ENCODE measurements around the gene ZSCAN23.

Gene ZSCAN23

GRCh38 chr6:28443112-28443773 is at the start of gene ZSCAN23:
Gene ZSCAN23 (minus strand): TSS chr6:28443491. CDS start chr6:28436266, 7,225 bp downstream.
- CTCF ChIA-PET = no interaction called here

GRCh38 chr6:28491984-28492317 is 48.7 kb upstream of the ZSCAN23 start:
- TF ChIP-seq CTCF (IDR thresholded peaks at IDR 0.05; ENCODE audit: insufficient read depth, low read length, missing control alignments) = no peak
- no peak overlapping the region for H3K4me3 ChIP-seq (ENCODE audit: low read depth, low read length)
- no peak for DNase-seq (ENCODE audit: low read depth, low spot score)
- ChIA-PET CTCF (no interaction called here), POLR2A (no interaction called here)

More at GRCh38 chr6:28443112-28443773, at the start of gene ZSCAN23:
- POLR2A ChIA-PET = no interaction called here
- TF ChIP-seq CTCF (IDR thresholded peaks at IDR 0.05; ENCODE audit: insufficient read depth, low read length, missing control alignments) = no peak
- peak; percentile 21 for DNase-seq (ENCODE audit: low read depth, low spot score)
- H3K4me3 ChIP-seq (ENCODE audit: low read depth, low read length) = peak within 1 kb of the TSS; percentile 98

GRCh38 chr6:28490205-28490890 is 47.1 kb upstream of the ZSCAN23 start:
- ChIA-PET CTCF (no interaction called here), POLR2A (no interaction called here)
- DNase-seq (ENCODE audit: low read depth, low spot score) = no peak
- H3K4me3 ChIP-seq (ENCODE audit: low read depth, low read length) = peak overlapping the region; percentile 63
- TF ChIP-seq CTCF (IDR thresholded peaks at IDR 0.05; ENCODE audit: insufficient read depth, low read length, missing control alignments) = no peak

- no peak for TF ChIP-seq CTCF (IDR thresholded peaks at IDR 0.05; ENCODE audit: insufficient read depth, low read length, missing control alignments)
- peak overlapping the region; percentile 63 for H3K4me3 ChIP-seq (ENCODE audit: low read depth, low read length)
- ChIA-PET POLR2A (interaction anchor here (1.0 kb wide), 1 partner anchor 15 kb away, joined by 4 read pairs; no protein-coding TSS in a partner anchor), CTCF (interaction anchor here (0.7 kb wide), 1 partner anchor 53 kb away, joined by 3 read pairs; no protein-coding TSS in a partner anchor)
- DNase-seq (ENCODE audit: low read depth, low spot score) = peak; percentile 26
Observed at GRCh38 chr6:28489366-28490204, 46.3 kb upstream of the ZSCAN23 start.

GRCh38 chr6:28488916-28489365 is 45.6 kb upstream of the ZSCAN23 start:
- H3K4me3 ChIP-seq (ENCODE audit: low read depth, low read length) = peak overlapping the region; percentile 63
- CTCF ChIA-PET = interaction anchor here (0.7 kb wide), 1 partner anchor 54 kb away, joined by 3 read pairs; no protein-coding TSS in a partner anchor
- TF ChIP-seq CTCF (IDR thresholded peaks at IDR 0.05; ENCODE audit: insufficient read depth, low read length, missing control alignments) = no peak
- POLR2A ChIA-PET = interaction anchor here (1.0 kb wide), 1 partner anchor 14 kb away, joined by 4 read pairs; no protein-coding TSS in a partner anchor
- DNase-seq (ENCODE audit: low read depth, low spot score) = peak; percentile 40
